Psoas muscle (tissue), 8 donors: ENCODE measurements around the gene ZNF628. TPM values are rescaled to one million over a fixed set of nuclear protein-coding genes. Genes with fewer than 3 reads are reported as not detected.

ENCODE experiments used
- ATAC-seq, 4 donors: fragments of 200-7000 bp; cut with Tn5 transposase; one replicate each; pipeline ENCODE4 v1.9.1; 2020; ENCODE audit warnings: moderate library complexity in 3 of 4, mild to moderate bottlenecking in 2 of 4
- DNase-seq, 2 donors: peaks; one replicate each; pipeline ENCODE4 v3.0.0-alpha.2; 2020
- H3K27ac ChIP-seq: fragments of 200-600 bp; one replicate; pipeline ENCODE4 v1.8.0; 2022
- H3K27me3 ChIP-seq, 3 donors: fragments of 200-600 bp in 1 of 3; one replicate each; pipeline versions ENCODE4 v1.6.1 to v1.8.0; 2013 to 2022; ENCODE audit warnings: low read length in 2 of 3, mild to moderate bottlenecking in 2 of 3, moderate library complexity in 1 of 3; ENCODE audit not compliant: insufficient read depth in 3 of 3
- H3K36me3 ChIP-seq, 2 donors: fragments of 200-600 bp in 1 of 2; one replicate each; pipeline versions ENCODE4 v1.6.1 to v1.8.0; 2013 to 2022; ENCODE audit warnings: low read depth in 1 of 2, mild to moderate bottlenecking in 1 of 2, moderate library complexity in 1 of 2; ENCODE audit not compliant: insufficient read depth in 1 of 2
- H3K4me1 ChIP-seq: fragments of 200-600 bp; one replicate; pipeline ENCODE4 v1.8.0; 2022
- H3K4me3 ChIP-seq: fragments of 200-600 bp; one replicate; pipeline ENCODE4 v1.8.0; 2022; ENCODE audit warnings: mild to moderate bottlenecking
- H3K9me3 ChIP-seq: fragments of 200-600 bp; one replicate; pipeline ENCODE4 v1.8.0; 2022
- WGBS, 3 donors: extraction: QIAGEN DNeasy Blood & Tissue Kit; methylation state at CpG; one replicate each; pipeline versions ENCODE4 v1.1.6 to v1.1.7; 2013; 5-methylcytosine and 5-hydroxymethylcytosine counted together
- intact Hi-C, 2 donors: fragments of 100-400 bp; cut with DNase I; formaldehyde crosslinking; loops; one replicate each; pipeline versions ENCODE4 v1.11.0 to v1.14.2; 2022
- polyA plus RNA-seq, 3 donors: library from polyadenylated mRNA; stranded (reverse); fragments of 200-250 nt; gene quantifications; one replicate each; pipeline ENCODE4 v1.2.3, GENCODE V29; 2013
- total RNA-seq, 4 donors: library from RNA; stranded (reverse); fragmentation: NEBNext Ultra II Directional in 2 of 4; extraction: Animal tissue kit (Norgen Biotek cat#: 25700) in 2 of 4; gene quantifications; one replicate each; pipeline versions ENCODE4 v1.2.1 to v1.2.4, GENCODE V29; 2021 to 2023
- TF ChIP-seq, protein P1 (sequence below): fragments of 200-600 bp; IDR thresholded peaks from one replicate; pipeline ENCODE4 v1.8.0; 2022; ENCODE audit warnings: antibody characterized with exemption
- donor health status: healthy with polysubstance abuse.
- donor health status: DM: no; HTN: no; CAD: no; lungs with moderate emphysema.
- donor health status: Bipolar disorder and iron deficiency.
- donor health status: healthy.
- donor health status: DM: yes; HTN: yes; CAD: no.
- donor health status: DM: no; HTN: no; CAD: no.
- donor health status: DM: no; HTN: no; CAD: no.
- donor health status: DM: yes; HTN: yes; CAD: no.

Gene ZNF628
- total and polyA plus RNA-seq, 7 donors = 5.9 to 14.3 (median 12.2) TPM

DNA sequence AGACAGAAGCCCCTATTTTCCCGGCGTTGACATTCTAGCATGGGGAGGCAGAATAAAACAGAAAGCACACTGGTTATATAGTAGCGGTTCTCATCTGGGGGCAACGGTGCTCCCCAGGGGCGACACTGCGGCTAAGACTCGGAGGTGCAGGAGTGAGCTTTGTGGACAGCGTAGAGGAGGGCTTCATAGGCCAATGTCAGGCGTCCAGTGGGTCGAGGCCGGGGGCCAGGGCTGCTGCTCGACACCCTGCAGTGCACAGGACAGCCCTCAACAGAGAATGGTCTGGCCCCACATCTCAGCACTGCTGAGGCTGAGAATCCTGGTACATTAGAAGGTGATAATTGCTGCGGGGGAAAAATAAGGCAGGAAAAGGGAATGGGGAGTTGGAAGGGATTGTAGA, 1.5 kb downstream of the ZNF628 start:
- intact Hi-C loops = no loop called here
- no peaks in the 10 kb centered on the region for H3K27me3 ChIP-seq
- WGBS, 3 donors = 79 to 81% (median 81%) methylated on average over 13 of the region's 13 CpGs
- no peak for DNase-seq
- no peaks in the 10 kb centered on the region for H3K9me3 ChIP-seq
- ATAC-seq = no peak
- peak overlapping the region; percentile 86 for H3K4me3 ChIP-seq
- H3K4me1 ChIP-seq = peaks cover 18% of the 10 kb centered on the region
- TF ChIP-seq, protein P1, sequence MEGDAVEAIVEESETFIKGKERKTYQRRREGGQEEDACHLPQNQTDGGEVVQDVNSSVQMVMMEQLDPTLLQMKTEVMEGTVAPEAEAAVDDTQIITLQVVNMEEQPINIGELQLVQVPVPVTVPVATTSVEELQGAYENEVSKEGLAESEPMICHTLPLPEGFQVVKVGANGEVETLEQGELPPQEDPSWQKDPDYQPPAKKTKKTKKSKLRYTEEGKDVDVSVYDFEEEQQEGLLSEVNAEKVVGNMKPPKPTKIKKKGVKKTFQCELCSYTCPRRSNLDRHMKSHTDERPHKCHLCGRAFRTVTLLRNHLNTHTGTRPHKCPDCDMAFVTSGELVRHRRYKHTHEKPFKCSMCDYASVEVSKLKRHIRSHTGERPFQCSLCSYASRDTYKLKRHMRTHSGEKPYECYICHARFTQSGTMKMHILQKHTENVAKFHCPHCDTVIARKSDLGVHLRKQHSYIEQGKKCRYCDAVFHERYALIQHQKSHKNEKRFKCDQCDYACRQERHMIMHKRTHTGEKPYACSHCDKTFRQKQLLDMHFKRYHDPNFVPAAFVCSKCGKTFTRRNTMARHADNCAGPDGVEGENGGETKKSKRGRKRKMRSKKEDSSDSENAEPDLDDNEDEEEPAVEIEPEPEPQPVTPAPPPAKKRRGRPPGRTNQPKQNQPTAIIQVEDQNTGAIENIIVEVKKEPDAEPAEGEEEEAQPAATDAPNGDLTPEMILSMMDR = no peak
- no peak overlapping the region for H3K27ac ChIP-seq
- H3K36me3 ChIP-seq = peaks cover 0 to 15% of the 10 kb centered on the region in 2 donors

DNA sequence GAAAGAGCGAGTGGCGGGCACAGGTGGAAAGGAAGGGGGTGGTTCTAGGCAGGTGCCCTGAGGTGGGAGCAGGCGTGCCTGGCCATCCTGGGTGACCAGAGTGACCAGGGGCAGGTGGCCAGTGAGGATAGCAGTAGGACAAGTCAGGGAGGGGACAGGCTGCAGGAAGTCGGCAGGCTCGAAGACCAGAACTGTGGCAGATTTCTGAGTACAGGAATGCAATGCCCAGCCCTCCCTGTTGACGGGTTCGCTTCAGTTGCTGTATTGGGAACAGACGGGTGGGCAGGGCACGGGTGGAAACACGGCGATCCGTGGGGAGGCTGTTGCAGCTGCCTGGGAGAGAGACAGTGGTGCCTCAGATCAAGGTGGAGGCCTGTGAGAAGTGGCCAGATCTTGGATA, 1.9 kb downstream of the ZNF628 start:
- peaks cover 18% of the 10 kb centered on the region for H3K4me1 ChIP-seq
- TF ChIP-seq, protein P1 = no peak
- ATAC-seq (no peak), DNase-seq (no peak)
- intact Hi-C loops = no loop called here
- H3K9me3 ChIP-seq = no peaks in the 10 kb centered on the region
- no peak overlapping the region for H3K27ac ChIP-seq
- peak overlapping the region; percentile 86 for H3K4me3 ChIP-seq
- 70 to 75% (median 72%) methylated on average over 12 of the region's 12 CpGs for WGBS, 3 donors
- H3K36me3 ChIP-seq = peaks cover 0 to 18% of the 10 kb centered on the region in 2 donors
- no peaks in the 10 kb centered on the region for H3K27me3 ChIP-seq

DNA sequence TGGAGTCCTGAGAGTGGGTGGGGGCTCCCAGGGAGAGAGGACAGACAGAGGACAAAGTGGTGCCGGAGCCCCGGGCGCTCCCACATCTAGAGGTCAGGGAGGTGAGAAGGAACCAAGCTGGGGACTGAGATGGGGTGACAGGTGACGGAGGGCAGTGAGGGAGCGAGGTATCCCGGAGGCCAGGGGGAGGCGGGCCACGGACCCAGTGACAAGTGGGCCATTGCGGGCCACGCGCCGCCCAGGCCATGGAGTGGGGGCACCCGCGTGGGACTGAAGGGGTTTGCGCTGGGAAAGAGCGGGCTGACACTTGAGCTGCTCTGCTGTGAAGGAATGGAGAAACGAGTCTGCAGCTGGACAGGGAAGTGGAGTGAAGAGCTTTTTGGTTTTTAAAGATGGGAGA, 2.6 kb downstream of the ZNF628 start:
- DNase-seq (no peak), ATAC-seq (no peak)
- no peaks in the 10 kb centered on the region for H3K27me3 ChIP-seq
- H3K4me3 ChIP-seq = no peak overlapping the region
- 79 to 87% (median 79%) methylated on average over 17 of the region's 17 CpGs for whole genome bisulfite sequencing, 3 donors
- TF ChIP-seq, protein P1 = no peak
- peaks cover 20% of the 10 kb centered on the region for H3K4me1 ChIP-seq
- H3K27ac ChIP-seq = no peak overlapping the region
- H3K36me3 ChIP-seq = peaks cover 0 to 18% of the 10 kb centered on the region in 2 donors
- intact Hi-C loops = no loop called here
- H3K9me3 ChIP-seq = no peaks in the 10 kb centered on the region

GRCh38 chr19:55479451-55480230, 3.2 kb downstream of the ZNF628 start:
- H3K9me3 ChIP-seq = no peaks in the 10 kb centered on the region
- H3K27me3 ChIP-seq = no peaks in the 10 kb centered on the region
- WGBS, 3 donors = 68 to 82% (median 79%) methylated on average over 14 to 15 of the region's 15 CpGs
- peaks cover 26% of the 10 kb centered on the region for H3K4me1 ChIP-seq
- TF ChIP-seq, protein P1 = no peak
- peaks cover 0 to 18% of the 10 kb centered on the region in 2 donors for H3K36me3 ChIP-seq
- intact Hi-C loops = no loop called here
- H3K4me3 ChIP-seq = no peak overlapping the region
- DNase-seq = no peak
- H3K27ac ChIP-seq = no peak overlapping the region
- ATAC-seq = no peak
